HCT116 (cell line): ENCODE data around the gene OSCP1.

ENCODE experiments used
- ATF3 ChIP-seq: IDR thresholded peaks from 2 replicates; pipeline ENCODE4 v1.6.1; 2012
- CBX3 ChIP-seq: IDR thresholded peaks from 2 replicates; pipeline ENCODE4 v1.6.1; 2012; ENCODE audit warnings: low read depth
- CEBPB ChIP-seq: IDR thresholded peaks from 2 replicates; pipeline ENCODE4 v1.6.1; 2012; ENCODE audit warnings: low read depth
- CTCF ChIP-seq, 3 experiments: fragments of 200-600 bp in 1 of 3; sonication (generic) in 1 of 3; IDR thresholded peaks in 2 of 3; conservative IDR thresholded peaks in 1 of 3; 2 replicates each; pipeline ENCODE4 v1.5.1; 2012 to 2017; ENCODE audit warnings: low read depth in 2 of 3, low read length in 2 of 3, antibody characterized with exemption in 1 of 3, borderline replicate concordance in 1 of 3, control low read depth in 1 of 3, mild to moderate bottlenecking in 1 of 3, mixed read lengths in 1 of 3, mixed run types in 1 of 3, moderate library complexity in 1 of 3; ENCODE audit not compliant: insufficient read depth in 1 of 3
- ELF1 ChIP-seq: IDR thresholded peaks from 2 replicates; pipeline ENCODE4 v1.6.1; 2012; ENCODE audit warnings: low read depth, borderline replicate concordance
- EZH2 ChIP-seq: fragments of 200-600 bp; sonication (generic); IDR thresholded peaks from 2 replicates; pipeline ENCODE4 v1.6.1; 2017; ENCODE audit warnings: antibody characterized with exemption, mixed run types
- EZH2phosphoT487 ChIP-seq: fragments of 200-600 bp; IDR thresholded peaks from 2 replicates; pipeline ENCODE4 v1.6.1; 2018; ENCODE audit warnings: antibody characterized with exemption, borderline replicate concordance
- POLR2A ChIP-seq: IDR thresholded peaks from 2 replicates; pipeline ENCODE4 v1.7.0; 2011; ENCODE audit warnings: borderline replicate concordance; ENCODE audit not compliant: insufficient read depth, insufficient read length; ENCODE audit errors: extremely low read depth
- POLR2AphosphoS5 ChIP-seq: IDR thresholded peaks from 2 replicates; pipeline ENCODE4 v1.6.1; 2011; ENCODE audit warnings: mild to moderate bottlenecking, low read depth, low read length, moderate library complexity
- RAD21 ChIP-seq: IDR thresholded peaks from 2 replicates; pipeline ENCODE4 v1.6.1; 2012; ENCODE audit warnings: low read depth, mild to moderate bottlenecking
- SIN3A ChIP-seq: IDR thresholded peaks from 2 replicates; pipeline ENCODE4 v1.6.1; 2012; ENCODE audit warnings: low read depth
- TCF7L2 ChIP-seq: IDR thresholded peaks from 2 replicates; pipeline ENCODE4 v1.7.0; 2011; ENCODE audit warnings: borderline replicate concordance, inconsistent platforms; ENCODE audit not compliant: insufficient read depth, insufficient read length; ENCODE audit errors: extremely low read depth
- YY1 ChIP-seq: IDR thresholded peaks from 2 replicates; pipeline ENCODE4 v1.6.1; 2011; ENCODE audit warnings: low read length, low read depth, moderate library complexity, mild to moderate bottlenecking; ENCODE audit not compliant: insufficient replicate concordance; ENCODE audit errors: extremely low read depth
- ZNF274 ChIP-seq: fragments of 200-500 bp; sonication (Bioruptor generic); IDR thresholded peaks from 2 replicates; pipeline ENCODE4 v1.6.1; 2014; ENCODE audit warnings: mild to moderate bottlenecking, low read depth, low read length, inconsistent platforms

GRCh38 chr1:36372617-36373016 lies 77.6 kb downstream of the OSCP1 start:
- TF ChIP-seq CTCF (IDR thresholded peaks at IDR 0.05 in 2 of 3, conservative IDR thresholded peaks at IDR 0.05 in 1 of 3; ENCODE audit: borderline replicate concordance in 1 of 3, insufficient read depth in 1 of 3, low read depth in 2 of 3, low read length in 2 of 3) (no peak), EZH2phosphoT487 (no peak), POLR2AphosphoS5 (no peak), EZH2 (no peak), POLR2A (no peak), YY1 (no peak), ATF3 (no peak), SIN3A (no peak), CEBPB (no peak), TCF7L2 (no peak), RAD21 (no peak), ELF1 (no peak), ZNF274 (no peak), CBX3 (no peak)
